KMS-11 (cell line): ENCODE measurements around the gene C4orf51.

Experiments used
- H2AFZ ChIP-seq: fragments of 200-600 bp; sonication (generic); 2 replicates; pipeline ENCODE4 v1.6.1; 2016; ENCODE audit warnings: antibody characterized with exemption, mixed run types, low read depth
- H3K27ac ChIP-seq: fragments of 200-600 bp; sonication (generic); 2 replicates; pipeline ENCODE4 v1.6.1; 2016; ENCODE audit warnings: mild to moderate bottlenecking, mixed run types
- H3K27me3 ChIP-seq: fragments of 200-600 bp; sonication (generic); 2 replicates; pipeline ENCODE4 v1.6.1; 2017; ENCODE audit warnings: mild to moderate bottlenecking, low read depth, mixed run types, moderate library complexity; ENCODE audit not compliant: insufficient read depth
- H3K36me3 ChIP-seq: fragments of 200-600 bp; sonication (generic); 2 replicates; pipeline ENCODE4 v1.6.1; 2017; ENCODE audit warnings: mild to moderate bottlenecking, mixed run types; ENCODE audit not compliant: insufficient read depth
- H3K4me1 ChIP-seq: fragments of 200-600 bp; sonication (generic); 2 replicates; pipeline ENCODE4 v1.6.1; 2016; ENCODE audit warnings: mild to moderate bottlenecking, low read depth, mixed run types; ENCODE audit not compliant: poor library complexity, severe bottlenecking
- H3K4me2 ChIP-seq: fragments of 200-600 bp; sonication (generic); 2 replicates; pipeline ENCODE4 v1.7.0; 2016; ENCODE audit warnings: mild to moderate bottlenecking, mixed run types
- H3K4me3 ChIP-seq: fragments of 200-600 bp; sonication (generic); IDR thresholded peaks from 2 replicates; pipeline ENCODE4 v1.6.1; 2017; ENCODE audit warnings: low read depth, low read length, mixed read lengths; ENCODE audit not compliant: insufficient read depth
- H3K79me2 ChIP-seq: fragments of 200-600 bp; sonication (generic); 2 replicates; pipeline ENCODE4 v1.6.1; 2016; ENCODE audit warnings: low read depth, mixed run types; ENCODE audit not compliant: insufficient read depth
- H3K9ac ChIP-seq: fragments of 200-600 bp; sonication (generic); 2 replicates; pipeline ENCODE4 v1.6.1; 2016; ENCODE audit warnings: mild to moderate bottlenecking, mixed run types
- H4K20me1 ChIP-seq: fragments of 200-600 bp; sonication (generic); 2 replicates; pipeline ENCODE4 v1.6.1; 2016; ENCODE audit warnings: mild to moderate bottlenecking, mixed run types; ENCODE audit not compliant: insufficient read depth
- TF ChIP-seq, protein P1 (sequence below): fragments of 200-600 bp; sonication (generic); conservative IDR thresholded peaks from 2 replicates; pipeline ENCODE4 v1.6.1; 2017; ENCODE audit warnings: low read depth, mild to moderate bottlenecking, antibody characterized with exemption, low read length, moderate library complexity, mixed read lengths

Gene C4orf51

DNA sequence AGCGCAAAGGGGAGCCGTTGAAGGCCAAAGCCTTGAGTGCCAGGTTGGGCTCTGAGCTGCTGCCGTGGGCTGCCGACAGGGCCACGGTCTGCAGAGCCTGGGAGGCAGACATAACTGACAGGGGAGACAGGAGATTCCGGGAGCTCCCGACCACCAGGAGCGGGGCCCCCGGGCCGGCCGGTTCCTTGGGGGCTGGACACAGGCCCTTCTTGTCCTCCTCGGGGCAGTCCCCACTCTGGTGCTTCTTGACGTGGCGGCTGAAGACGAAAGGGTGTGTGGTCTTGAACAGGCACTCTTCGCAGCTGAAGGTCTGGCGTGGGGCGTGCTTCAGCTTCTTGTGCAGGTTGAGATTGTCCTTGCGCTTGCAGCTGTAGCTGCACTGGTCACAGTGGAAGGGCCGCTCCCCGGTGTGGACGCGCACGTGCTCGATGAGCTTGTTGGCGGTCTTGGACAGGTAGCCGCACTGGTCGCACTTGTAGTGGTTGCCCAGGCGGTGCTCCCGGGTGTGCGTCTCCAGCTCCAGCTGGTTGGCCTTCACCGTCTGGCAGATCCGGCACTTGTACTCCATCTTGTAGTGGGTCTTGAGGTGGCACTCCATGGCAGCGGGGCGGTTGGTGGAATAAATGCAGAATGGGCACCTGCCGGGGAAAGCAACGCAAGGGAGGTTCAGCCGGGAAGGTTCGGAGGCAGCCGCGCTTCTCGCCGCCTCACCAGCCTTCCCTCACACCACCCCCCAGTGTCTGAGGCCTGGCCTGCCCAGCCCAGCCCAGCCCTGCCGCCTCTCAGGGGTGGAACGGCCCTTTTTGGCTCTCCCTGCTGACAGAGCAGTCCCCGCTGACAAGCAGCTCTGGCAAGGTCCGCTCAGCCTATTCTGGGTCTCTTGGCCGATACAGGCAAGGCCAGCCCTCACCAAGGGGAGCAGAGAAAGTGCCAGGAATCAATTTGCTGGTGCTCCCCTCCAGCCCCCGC lies 81.3 kb downstream of the C4orf51 start:
- H3K27me3 ChIP-seq: no peaks in the 10 kb centered on the region
- H3K27ac ChIP-seq: no peak overlapping the region
- no peak overlapping the region for H2AFZ ChIP-seq
- H3K4me2 ChIP-seq: no peak overlapping the region
- no peaks in the 10 kb centered on the region for H4K20me1 ChIP-seq
- no peaks in the 10 kb centered on the region for H3K4me1 ChIP-seq
- peaks cover 3% of the 10 kb centered on the region; the same call in 1 of the 2 replicates for H3K36me3 ChIP-seq
- H3K9ac ChIP-seq: no peak overlapping the region
- TF ChIP-seq, protein P1, sequence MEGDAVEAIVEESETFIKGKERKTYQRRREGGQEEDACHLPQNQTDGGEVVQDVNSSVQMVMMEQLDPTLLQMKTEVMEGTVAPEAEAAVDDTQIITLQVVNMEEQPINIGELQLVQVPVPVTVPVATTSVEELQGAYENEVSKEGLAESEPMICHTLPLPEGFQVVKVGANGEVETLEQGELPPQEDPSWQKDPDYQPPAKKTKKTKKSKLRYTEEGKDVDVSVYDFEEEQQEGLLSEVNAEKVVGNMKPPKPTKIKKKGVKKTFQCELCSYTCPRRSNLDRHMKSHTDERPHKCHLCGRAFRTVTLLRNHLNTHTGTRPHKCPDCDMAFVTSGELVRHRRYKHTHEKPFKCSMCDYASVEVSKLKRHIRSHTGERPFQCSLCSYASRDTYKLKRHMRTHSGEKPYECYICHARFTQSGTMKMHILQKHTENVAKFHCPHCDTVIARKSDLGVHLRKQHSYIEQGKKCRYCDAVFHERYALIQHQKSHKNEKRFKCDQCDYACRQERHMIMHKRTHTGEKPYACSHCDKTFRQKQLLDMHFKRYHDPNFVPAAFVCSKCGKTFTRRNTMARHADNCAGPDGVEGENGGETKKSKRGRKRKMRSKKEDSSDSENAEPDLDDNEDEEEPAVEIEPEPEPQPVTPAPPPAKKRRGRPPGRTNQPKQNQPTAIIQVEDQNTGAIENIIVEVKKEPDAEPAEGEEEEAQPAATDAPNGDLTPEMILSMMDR: no peak
- no peaks in the 10 kb centered on the region for H3K79me2 ChIP-seq
- no peak overlapping the region for H3K4me3 ChIP-seq

DNA sequence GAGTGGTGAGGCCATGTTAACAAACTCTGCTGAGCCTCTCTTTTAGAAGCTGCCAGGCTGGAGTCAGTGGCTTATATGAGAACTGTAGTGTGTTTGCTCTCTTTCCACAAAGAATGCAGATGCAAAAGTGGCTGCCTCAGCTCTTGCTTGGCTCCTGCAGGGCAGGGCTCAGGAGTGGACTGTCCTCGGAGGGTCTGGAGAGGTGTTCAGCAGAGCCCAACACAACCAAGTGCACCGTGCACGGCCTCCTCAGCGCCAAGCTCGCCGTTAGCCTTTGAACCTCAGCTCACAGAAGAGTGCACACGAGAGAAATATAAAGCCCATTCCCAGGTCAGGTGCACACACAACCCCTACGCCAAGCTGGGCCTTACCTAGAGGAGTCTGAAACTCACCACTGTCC lies 82.8 kb downstream of the C4orf51 start:
- Histone ChIP-seq H3K27ac (no peak overlapping the region), H3K4me1 (no peaks in the 10 kb centered on the region), H3K4me2 (no peak overlapping the region), H3K4me3 (no peak overlapping the region), H3K36me3 (peaks cover 3% of the 10 kb centered on the region; the same call in 1 of the 2 replicates), H3K27me3 (no peaks in the 10 kb centered on the region), H3K79me2 (no peaks in the 10 kb centered on the region), H4K20me1 (no peaks in the 10 kb centered on the region), H2AFZ (no peak overlapping the region), H3K9ac (no peak overlapping the region)
- TF ChIP-seq, protein P1: no peak

DNA sequence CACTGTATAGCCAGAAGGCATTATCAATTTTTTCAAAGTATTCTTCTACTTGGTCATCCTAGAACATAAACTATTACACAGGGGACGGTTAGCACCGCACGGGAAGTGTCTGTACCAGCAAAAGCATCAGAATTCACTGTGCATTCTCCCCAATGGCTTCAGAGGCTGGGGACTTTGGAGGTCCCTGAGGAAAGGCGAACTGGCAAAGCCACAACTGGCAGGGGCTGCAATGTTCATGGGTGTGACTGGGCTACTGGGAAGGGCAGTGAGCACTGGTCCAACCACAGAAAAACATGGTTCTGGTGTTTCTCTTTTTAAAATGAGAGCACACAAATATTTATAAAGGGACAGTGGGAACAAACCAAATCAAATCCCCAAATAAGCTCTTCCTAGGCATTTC lies 83.5 kb downstream of the C4orf51 start:
- Histone ChIP-seq H3K79me2 (no peaks in the 10 kb centered on the region), H3K4me1 (no peaks in the 10 kb centered on the region), H3K4me3 (no peak overlapping the region), H3K27me3 (no peaks in the 10 kb centered on the region), H2AFZ (no peak overlapping the region), H3K4me2 (no peak overlapping the region), H4K20me1 (no peaks in the 10 kb centered on the region), H3K36me3 (peaks cover 3% of the 10 kb centered on the region; the same call in 1 of the 2 replicates), H3K9ac (no peak overlapping the region), H3K27ac (no peak overlapping the region)
- TF ChIP-seq, protein P1: no peak

DNA sequence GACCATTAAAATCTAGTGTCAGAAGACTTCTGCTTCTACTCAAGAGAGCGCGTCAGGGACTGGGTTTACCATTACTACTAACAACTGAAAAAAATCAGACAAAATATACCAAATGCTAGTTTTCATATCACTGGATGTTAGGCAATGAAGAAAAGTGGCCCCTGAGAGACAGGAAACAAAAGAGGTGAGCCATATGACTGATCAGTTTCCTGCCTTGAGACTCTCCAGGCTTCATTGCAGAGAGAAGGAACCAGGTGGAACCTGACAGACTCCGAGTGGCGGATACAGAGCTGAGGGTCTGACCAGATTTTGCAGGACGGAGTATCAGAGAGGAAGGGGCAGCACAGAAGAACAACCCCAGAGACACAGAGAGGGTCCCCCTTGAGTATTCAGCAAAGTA lies 86.3 kb downstream of the C4orf51 start:
- no peak overlapping the region for H3K9ac ChIP-seq
- no peak overlapping the region for H3K4me2 ChIP-seq
- H3K36me3 ChIP-seq: peaks cover 3% of the 10 kb centered on the region; the same call in 1 of the 2 replicates
- no peak overlapping the region for H3K4me3 ChIP-seq
- H4K20me1 ChIP-seq: no peaks in the 10 kb centered on the region
- no peaks in the 10 kb centered on the region for H3K79me2 ChIP-seq
- no peaks in the 10 kb centered on the region for H3K27me3 ChIP-seq
- H2AFZ ChIP-seq: no peak overlapping the region
- H3K4me1 ChIP-seq: peaks cover 5% of the 10 kb centered on the region
- TF ChIP-seq, protein P1: no peak
- H3K27ac ChIP-seq: no peak overlapping the region
